NCI-H69 (cell line): ENCODE data around the gene HOXC4.

ENCODE experiments used
- DNase-seq: peaks from one replicate; lab custom pipeline; 2025; lab: John Stamatoyannopoulos, UW

HOXC4 gene

DNA sequence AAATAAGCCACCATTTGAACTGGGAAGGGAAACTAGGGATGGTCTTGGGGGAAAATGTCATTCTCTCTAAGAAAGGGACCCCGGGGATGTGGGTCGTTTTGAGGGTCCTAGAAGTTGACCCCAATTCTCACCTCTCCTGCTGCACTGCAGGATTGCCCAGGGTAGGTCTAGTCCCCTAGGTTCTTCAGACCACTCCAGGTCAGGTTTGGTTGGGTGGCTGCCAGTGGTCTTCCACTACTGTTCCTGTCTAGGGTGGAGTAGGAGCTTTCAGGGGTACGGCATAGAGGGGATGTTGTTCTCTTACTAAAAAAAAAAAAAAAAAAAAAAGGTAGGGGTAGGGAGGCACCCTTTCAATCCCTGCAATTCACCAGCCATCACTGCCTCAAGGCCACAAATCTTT, 37.6 kb upstream of the HOXC4 start:
- no peak for DNase-seq

DNA sequence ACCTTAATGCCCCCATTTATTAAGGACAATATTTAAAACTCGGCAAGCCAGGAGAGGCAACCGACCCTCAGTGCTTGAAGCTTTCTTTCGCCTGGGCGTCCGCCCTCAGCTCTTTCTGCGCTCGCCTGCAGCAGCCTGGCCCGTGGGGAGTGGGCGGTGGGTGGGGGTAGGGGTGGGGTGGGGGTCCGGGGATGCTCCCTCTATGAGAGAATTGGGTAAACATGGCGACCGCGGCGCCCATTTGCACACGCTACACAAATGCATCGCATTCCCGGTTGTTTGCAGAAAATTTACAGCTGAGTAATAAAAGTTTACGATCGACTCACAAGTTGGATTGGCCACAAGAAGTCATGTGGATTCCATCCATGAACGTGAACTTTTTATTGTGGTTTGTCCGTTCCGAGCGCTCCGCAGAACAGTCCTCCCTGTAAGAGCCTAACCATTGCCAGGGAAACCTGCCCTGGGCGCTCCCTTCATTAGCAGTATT, 37.1 kb upstream of the HOXC4 start:
- peak; percentile 89 for DNase-seq

DNA sequence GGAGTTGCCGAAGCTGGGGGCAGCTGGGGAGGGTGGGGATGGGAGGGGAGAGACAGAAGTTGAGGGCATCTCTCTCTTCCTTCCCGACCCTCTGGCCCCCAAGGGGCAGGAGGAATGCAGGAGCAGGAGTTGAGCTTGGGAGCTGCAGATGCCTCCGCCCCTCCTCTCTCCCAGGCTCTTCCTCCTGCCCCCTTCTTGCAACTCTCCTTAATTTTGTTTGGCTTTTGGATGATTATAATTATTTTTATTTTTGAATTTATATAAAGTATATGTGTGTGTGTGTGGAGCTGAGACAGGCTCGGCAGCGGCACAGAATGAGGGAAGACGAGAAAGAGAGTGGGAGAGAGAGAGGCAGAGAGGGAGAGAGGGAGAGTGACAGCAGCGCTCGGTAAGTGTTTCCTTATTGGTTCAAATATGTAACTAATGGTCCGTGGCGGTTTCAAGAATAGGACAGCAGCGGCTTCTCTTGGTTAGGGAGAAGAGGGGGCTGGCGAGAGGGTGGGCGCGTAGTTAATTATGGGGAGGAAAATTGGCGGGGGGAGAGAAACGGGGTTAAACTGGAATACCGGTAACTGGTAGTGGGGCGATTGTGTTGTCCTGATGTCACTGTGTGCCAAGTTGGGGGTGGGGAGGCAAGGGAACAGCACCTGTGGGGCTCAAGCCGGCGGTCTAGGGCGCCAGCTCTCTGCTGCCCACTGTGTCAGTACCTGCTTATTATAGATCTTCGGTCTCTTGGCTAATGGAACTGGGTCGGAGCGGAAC, 36.4 kb upstream of the HOXC4 start:
- DNase-seq: peak; percentile 98

DNA sequence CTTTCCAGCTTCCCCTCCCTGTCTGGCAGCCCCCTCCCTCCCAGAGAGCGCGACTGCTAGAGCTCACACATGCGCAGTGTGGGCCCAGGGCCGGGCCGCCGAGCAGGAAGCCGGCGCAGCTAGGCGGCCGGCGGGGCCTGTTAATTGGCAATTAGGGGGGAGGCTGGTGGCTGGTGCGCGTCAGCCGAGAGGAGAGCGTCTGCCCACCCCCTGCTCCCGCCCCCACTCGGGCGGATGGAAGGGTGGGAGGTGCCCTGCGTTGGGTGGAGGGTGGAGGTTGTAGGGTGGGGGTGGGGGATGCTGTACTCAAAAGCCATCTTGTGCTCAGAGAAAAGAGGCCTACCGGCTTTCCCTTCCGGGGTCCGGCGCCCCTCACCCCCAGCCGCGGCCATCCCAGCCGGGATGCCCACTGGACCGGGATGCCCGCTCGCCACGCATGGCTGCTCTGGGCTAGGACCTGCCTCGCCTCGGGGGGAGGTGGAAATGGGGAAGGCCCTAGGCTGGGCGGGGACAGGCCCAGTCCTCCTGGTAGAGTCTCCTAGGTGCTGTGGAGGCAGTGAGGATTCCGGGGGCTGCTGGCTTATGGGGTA, 35.7 kb upstream of the HOXC4 start:
- DNase-seq: peak; percentile 99

DNA sequence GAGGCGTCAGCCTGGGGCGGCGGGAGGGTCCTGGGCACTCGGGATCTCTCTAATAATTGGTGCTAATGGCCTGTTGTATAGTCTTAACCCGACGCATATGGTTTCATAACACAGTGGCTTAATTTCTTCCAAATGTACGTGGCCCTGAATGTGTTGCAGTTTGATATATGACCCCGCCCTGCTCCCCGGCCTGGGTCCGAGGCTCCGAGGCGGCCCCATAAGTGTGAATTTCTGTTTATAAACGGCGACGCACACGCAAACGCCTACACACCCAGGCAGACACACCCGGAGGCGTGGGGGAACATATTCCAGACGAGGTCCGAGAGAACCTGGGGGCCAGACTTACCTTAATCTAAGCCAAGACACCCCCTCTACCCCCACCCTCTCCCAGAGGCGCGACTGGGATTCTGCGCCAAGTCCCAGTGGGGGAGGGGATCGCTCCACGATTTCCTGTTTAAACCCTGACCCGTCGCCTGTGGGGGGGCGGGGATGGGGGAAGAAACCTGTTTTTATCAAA, 35.1 kb upstream of the HOXC4 start:
- peak; percentile 83 for DNase-seq

DNA sequence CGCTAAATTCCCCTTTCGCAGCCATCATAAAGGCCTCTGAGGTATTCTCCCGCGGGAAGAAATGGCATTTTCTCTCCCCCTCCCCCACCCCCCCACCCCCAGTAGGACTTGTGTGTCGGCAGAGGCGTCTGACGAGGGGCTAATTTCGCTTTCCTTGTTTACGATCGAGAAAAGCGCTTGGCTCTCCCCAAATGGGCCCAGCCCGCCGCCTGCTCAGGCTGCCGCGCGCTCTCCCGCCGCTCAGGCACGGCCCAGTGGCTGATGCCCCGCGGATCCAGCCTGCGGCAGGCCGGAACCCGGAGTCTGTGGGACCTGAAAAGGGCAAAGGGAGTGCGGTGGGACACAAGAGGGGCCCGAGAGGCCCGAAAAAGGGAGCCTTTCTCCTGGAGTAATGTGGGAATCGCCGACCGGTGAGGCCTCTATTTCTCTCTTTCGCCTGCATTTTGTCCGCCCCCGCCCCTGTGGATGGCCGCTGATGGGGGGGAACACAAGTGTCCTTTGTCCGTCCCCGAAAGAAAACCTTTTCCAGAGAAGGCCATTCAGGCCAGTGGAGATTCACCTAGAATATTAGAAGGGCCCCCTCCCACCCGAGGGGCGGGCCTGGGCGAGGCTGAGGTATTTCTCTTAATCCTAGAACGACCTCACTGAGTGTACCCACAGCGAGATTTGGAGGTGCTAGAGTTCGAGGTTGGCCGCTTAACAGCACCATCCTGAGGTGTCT, 34.4 kb upstream of the HOXC4 start:
- DNase-seq: peak; percentile 77

DNA sequence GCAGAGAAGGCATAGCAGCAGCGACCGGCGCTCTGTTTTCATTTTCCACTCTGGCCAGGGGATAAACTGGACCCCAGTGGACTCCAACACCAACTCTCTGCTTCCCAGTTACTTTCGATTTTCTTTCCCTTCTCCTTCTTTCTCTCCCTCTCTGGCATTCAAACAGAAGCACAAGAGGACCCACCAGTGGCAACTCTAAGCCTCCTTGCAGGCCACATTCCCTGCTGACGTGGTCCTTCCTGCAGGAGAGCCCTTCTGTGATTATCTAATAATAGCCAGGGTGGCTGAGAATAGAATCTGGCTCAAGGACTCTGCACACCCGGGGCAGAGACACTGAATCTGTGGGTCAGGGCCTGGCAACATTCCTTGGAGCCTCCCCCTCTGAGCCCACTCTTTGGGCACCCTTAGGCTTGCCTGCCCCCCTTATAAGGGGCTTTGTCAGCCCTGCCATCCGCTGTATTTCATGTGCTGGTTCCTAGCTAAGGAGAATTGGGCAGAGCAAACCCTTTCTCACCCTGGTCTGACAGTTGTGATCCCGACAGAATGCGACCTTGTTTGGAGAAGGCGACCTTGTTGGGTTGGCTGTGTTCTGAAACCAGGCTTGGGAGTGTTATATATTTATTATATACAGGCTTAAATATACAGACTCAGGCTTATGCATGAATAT, 33.6 kb upstream of the HOXC4 start:
- DNase-seq: peak; percentile 43

DNA sequence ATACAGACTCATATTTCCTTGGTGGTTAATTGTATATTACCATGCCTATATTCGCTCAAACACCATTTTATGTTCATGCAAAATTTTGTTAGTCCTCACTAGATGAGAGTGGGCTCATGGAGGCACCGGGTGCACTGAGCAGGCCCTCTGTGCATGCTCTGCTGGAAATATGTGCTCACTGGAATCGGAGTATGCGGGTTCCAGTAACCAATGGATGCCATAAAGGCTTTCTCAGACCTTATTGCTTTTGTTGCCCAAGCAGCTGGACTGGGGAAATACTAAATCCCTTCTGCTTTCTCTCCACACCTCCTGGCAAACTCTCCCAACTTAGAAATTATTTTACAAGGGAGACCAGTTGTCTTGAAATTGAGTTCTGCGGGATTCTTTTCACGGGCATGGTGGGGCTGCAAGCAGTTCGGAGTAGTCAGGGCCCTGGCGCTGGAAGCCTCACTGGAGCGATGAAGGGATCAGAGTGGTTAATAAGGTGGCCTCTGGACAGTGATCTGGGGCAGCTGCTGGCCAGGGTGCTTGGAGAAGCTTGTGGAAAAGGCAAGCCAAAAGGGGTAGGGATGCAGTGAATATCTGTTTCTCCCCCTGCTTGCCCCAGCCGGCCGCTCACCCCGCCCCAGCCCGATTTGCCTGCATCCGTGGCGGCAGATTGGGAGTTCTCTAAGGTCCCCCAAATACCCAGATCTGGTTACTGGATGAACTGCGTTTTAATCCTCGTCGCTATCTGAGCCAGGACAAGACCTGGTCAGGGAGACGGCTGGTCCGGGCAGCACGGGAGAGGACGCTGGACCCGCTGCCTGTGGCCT, 32.8 kb upstream of the HOXC4 start:
- DNase-seq: no peak

DNA sequence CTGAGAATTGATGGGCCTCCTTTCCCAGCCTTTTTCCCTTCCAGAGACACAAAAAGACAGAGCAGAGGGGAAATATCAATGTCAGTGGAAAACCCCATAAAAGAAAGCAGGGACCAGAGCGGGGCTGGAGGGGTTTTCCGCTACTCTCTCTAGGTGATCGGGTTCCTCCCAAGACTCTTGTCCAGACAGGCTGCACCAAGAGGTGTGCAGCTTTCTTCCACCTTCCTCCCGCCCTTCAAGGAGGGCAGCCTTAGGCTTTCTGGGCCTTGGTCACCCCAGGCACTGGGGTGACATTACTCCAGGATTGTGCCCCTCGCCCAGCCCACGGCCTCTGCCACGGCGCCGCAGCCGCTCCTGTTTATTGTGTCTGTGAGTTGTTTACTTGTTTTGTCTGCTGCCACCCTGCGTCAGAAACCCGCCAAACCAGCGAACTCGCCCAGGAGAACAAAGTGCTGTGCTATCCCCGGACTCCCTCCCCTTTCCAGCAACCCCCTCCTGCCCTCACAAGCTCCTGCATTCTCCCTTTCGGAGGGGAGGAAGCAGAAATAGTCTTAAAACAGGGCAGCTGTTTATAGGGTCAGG, 32.1 kb upstream of the HOXC4 start:
- DNase-seq: no peak

DNA sequence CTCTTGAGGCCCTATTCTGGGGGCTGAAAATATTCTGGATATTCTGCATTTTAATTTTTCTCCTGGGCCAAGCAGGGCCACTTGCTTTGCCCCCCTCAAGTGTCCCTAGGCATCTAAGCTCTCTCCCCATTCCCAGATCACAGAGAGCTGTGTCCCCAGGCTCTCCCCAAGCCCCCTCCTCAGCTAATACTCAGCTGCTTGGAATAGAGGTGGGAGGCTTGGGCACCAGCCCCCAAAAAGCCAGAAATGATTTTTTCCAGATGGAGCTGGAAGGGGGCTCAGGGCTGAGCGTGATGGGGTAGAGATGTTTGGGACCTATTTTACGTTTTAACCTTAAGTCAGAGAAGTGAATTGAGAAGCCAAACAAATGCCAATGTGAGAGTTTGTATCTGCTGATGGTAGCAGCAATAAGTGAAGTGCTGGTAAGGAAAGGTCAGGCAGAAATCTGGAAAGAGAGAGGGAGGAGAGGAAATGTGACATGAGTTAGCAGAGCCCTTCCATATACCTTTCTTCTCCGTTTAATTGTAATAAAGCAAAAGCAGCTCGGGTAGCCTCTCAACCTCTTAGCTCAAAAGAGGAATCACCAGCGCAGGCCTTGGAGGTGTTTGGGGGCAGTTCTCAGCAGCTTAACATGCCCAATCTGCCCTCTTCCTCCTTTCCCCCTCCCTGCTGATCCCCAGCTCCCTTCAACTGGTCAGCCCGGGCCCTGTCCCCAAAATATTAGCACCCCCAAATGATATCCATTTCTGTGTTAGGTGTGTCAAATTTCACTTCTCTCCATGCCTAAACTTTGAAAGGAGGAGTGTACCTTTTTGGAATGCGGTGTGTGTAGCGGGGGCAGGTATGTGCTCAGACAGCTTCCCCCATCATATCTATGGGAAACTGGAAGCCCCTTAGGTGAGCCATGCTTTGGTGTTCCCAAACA, 30.4 kb upstream of the HOXC4 start:
- no peak for DNase-seq

DNA sequence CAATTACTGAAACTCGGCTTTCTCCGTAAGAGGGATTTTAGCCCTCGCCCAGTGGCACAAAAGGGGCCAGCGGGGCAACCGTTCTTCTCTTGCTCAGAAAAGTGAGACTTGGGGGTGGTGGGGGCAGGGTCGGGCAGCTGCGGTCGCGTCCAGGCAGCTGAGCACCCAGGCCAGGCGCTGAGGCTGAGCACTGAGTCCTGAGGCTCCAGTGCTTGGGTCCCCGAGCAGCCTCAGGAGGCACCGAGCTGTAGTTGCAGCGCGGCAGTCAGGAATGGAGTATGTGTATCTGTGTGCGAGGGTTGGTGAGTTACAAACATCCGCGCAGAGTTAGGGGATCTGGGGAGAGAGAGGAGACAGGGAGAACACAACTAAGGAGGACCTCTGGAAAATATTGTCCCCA, 29.5 kb upstream of the HOXC4 start:
- no peak for DNase-seq

DNA sequence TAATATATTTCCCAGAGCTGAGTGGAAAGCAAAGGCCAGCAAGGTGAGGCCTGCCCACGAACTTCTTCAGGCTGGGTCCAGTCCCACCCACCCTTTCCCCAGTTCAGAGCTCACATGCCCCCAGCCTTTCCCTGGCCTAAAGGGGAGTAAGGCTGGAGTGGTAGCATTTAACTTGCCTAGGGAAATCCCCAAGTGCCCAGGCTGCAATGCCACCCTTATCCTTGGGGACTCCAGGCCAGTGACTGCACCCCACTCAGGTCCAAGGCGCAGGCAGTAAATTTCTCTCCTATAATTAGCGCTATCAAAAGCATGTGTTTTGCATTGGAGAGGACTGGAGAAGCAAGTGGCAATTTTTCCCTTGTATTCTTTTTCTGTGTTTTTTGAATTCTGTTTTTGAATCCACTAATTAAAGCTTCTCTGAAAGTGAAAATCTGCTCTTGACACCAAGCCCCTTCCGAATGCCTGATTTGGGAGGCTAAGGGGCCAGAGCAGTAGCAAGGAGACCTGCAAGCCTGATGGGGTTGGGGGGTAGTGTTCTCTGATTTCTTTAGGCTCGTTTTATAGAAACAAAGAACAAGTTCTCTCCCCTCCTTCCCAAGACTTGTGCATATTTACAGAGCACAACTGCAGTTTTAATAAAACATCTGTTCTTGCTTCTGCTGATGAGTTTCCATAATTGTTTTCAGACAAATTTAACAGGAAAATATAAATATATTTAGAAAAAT, 28.9 kb upstream of the HOXC4 start:
- no peak for DNase-seq

DNA sequence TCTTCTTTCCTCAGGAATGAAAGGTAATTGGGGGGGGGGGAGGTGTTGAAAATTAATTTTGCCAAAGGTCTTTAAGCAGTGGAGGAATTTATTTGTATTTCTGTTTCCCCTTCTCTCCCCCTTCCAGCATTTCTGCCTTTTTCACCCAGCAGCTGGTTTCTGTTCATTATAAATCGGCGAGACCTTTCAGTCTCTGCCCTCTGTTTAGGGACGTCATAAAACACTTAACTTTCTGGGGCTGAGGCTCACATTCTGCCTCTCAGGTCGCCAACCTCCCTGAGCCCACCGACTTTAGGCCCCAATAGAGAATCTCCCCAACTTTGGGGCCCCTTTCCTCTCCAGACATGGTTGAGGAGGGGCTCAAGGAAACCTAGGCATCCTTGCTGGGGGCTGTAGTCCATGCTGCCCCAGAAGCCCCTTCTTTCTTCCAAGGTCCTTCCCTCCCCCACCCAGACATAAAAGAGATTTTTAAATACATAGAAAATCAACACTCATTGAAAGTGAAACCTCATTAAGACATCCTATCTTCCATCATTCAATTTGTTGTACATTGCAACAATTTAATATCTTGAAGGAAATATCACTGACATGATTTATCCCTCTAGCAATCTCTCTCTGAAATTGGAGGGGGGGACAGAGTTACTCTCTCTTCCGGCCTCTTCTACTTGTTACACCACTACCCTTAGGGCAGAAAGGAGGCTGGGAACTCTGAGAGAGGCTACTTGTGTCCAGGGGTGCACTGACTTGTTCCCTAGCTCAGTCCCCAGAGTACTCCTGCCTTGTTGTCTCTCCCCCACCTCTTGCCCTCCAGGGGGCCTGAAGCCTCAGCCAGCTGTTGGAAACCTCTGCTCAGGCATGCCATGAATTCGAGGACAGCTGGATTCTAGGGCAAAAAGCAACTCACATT, 27.9 kb upstream of the HOXC4 start:
- DNase-seq: peak; percentile 40

DNA sequence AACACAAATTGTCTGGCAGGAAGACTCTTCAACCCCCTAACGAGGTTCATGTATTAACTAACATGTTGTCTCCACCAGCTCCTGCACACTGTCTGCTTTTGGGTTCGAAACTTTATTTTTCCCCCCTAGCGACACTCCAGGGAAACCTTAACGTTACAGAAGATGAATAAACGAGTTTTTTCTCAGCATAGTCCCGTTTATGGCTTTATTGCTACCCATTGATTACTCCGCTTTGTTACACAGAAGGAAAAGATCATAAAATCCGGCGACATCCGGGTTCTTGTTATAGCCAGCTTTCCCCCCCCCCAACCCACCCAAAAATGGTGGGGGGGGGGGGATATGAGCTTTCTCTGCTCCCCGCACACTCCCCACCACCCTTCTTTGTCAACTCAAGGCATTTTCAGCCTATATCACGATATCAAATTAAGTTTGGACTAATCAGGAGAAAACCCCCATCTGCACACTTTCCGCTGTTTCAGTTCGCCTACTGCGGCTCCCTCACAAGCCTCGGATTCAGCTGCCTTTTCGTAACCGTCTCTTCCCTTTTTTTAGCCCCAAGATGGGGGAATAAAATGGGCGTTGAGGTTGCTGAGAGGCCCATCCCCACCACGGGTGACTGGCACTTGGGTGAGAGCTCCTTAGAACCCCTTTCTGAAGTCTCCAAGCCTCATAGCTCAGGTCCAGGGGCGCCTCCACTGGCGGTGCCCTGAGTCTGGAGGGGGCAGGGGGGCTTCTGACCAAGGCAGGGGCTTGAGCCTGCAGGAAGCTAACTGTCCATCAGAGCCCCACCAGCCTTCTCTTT, 26.8 kb upstream of the HOXC4 start:
- no peak for DNase-seq

DNA sequence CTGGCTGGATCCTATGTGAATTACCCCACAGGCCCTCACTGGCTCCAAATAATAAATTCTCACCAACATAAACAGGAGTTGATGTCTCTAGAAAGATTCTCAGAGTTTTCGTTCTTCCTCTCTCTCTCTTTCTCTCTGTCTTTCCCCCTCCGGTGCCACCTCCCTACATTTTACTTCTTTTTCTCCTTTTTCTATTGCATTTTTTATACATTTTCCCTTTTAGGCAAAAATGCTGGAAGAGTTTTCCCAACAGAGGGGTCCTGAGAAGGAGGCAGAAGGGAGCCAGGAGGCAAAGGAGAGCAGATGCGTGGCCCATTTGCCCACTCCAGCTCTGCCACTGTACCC, 26.2 kb upstream of the HOXC4 start:
- no peak for DNase-seq

DNA sequence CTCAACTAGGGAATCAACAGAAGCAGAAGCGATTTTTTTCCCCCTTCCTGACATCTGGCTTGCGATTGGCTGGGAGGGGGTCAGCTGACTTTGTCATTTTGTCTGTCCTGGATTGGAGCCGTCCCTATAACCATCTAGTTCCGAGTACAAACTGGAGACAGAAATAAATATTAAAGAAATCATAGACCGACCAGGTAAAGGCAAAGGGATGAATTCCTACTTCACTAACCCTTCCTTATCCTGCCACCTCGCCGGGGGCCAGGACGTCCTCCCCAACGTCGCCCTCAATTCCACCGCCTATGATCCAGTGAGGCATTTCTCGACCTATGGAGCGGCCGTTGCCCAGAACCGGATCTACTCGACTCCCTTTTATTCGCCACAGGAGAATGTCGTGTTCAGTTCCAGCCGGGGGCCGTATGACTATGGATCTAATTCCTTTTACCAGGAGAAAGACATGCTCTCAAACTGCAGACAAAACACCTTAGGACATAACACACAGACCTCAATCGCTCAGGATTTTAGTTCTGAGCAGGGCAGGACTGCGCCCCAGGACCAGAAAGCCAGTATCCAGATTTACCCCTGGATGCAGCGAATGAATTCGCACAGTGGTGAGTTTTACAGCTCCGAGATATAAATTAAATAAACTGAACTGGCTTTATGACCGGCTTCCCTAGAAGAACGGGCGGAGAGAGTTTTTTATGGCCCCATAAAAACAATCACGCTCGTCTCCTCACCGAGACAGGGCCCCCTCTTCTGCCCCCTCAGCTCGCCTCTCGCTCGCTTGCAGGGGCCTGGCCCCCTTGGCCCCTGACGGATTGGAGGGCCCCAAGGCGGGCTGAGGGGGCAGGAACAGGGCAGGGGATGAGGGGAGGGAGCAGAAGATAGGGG, 25.1 kb upstream of the HOXC4 start, which contains the start of gene HOXC6:
Gene HOXC6 (plus strand): TSS at position 127 of the 888 bp plus-strand sequence. CDS start 82 bp downstream, at position 209.
- no peak for DNase-seq
